HEK293 (cell line): ENCODE data around the gene TNIK.

Experiments used
- CTCF ChIA-PET: fragments of 350-600 bp; formaldehyde crosslinking; extraction: SDS; loops from one replicate; lab custom pipeline; 2021; ENCODE audit warnings: antibody characterized with exemption; lab: Yijun Ruan, JAX
- POLR2A ChIA-PET: fragments of 300-600 bp; formaldehyde crosslinking; extraction: SDS; loops from one replicate; lab custom pipeline; 2020; ENCODE audit warnings: antibody characterized with exemption, inconsistent platforms; lab: Yijun Ruan, JAX
- H3K27ac ChIP-seq: fragments of 200-500 bp; sonication (Bioruptor generic); 2 replicates; pipeline ENCODE4 v1.5.1; 2014; ENCODE audit warnings: low read depth, low read length, control low read depth, inconsistent platforms; ENCODE audit errors: extremely low read depth
- H3K36me3 ChIP-seq, 2 experiments: fragments of 200-500 bp in 1 of 2; sonication (Bioruptor generic) in 1 of 2; 1 replicate in 1 of 2; 2 replicates in 1 of 2; pipeline ENCODE4 v1.5.1; 2014 to 2017; ENCODE audit warnings: inconsistent platforms in 2 of 2, low read length in 2 of 2; ENCODE audit not compliant: control insufficient read depth in 2 of 2, insufficient read depth in 1 of 2
- H3K4me1 ChIP-seq: fragments of 200-500 bp; sonication (Bioruptor generic); 2 replicates; pipeline ENCODE4 v1.5.1; 2014; ENCODE audit warnings: mild to moderate bottlenecking, low read length, inconsistent platforms; ENCODE audit not compliant: control insufficient read depth, insufficient read depth
- H3K4me3 ChIP-seq: 2 replicates; pipeline ENCODE4 v1.5.1; 2011; ENCODE audit warnings: low read depth, mild to moderate bottlenecking, control low read depth, low read length, moderate library complexity
- H3K9me3 ChIP-seq: fragments of 200-500 bp; sonication (Bioruptor generic); 2 replicates; pipeline ENCODE4 v1.5.1; 2014; ENCODE audit warnings: low read depth, low read length, inconsistent platforms; ENCODE audit not compliant: control insufficient read depth, insufficient read depth
- HOXD13 ChIP-seq: sonication (generic); formaldehyde crosslinking; IDR thresholded peaks from 2 replicates; pipeline ENCODE4 v1.8.0; 2022; ENCODE audit warnings: missing genetic modification reagents, borderline replicate concordance
- MYNN ChIP-seq: fragments of 450-650 bp; formaldehyde crosslinking; IDR thresholded peaks from 2 replicates; pipeline ENCODE4 v1.5.1; 2016; ENCODE audit warnings: missing biosample characterization, missing genetic modification characterization, borderline replicate concordance
- RBAK ChIP-seq: fragments of 450-650 bp; formaldehyde crosslinking; IDR thresholded peaks from 2 replicates; pipeline ENCODE4 v1.5.1; 2016; ENCODE audit warnings: missing biosample characterization, missing genetic modification characterization
- ZNF114 ChIP-seq: fragments of 450-650 bp; formaldehyde crosslinking; IDR thresholded peaks from 2 replicates; pipeline ENCODE4 v1.5.0; 2017; ENCODE audit warnings: missing biosample characterization, missing genetic modification characterization
- ZNF155 ChIP-seq: fragments of 450-650 bp; formaldehyde crosslinking; IDR thresholded peaks from 2 replicates; pipeline ENCODE4 v1.5.1; 2016; ENCODE audit warnings: missing biosample characterization, missing genetic modification characterization
- ZNF24 ChIP-seq: fragments of 450-650 bp; formaldehyde crosslinking; IDR thresholded peaks from 2 replicates; pipeline ENCODE4 v1.5.1; 2016; ENCODE audit warnings: missing biosample characterization, missing genetic modification characterization
- ZNF302 ChIP-seq: fragments of 450-650 bp; formaldehyde crosslinking; IDR thresholded peaks from 2 replicates; pipeline ENCODE4 v1.5.1; 2016; ENCODE audit warnings: missing biosample characterization, missing genetic modification characterization, low read depth
- ZNF311 ChIP-seq: fragments of 450-650 bp; formaldehyde crosslinking; IDR thresholded peaks from 2 replicates; pipeline ENCODE4 v1.5.1; 2017; ENCODE audit warnings: missing biosample characterization, missing genetic modification characterization, borderline replicate concordance
- ZNF324 ChIP-seq: fragments of 450-650 bp; formaldehyde crosslinking; IDR thresholded peaks from 2 replicates; pipeline ENCODE4 v1.5.1; 2016; ENCODE audit warnings: missing biosample characterization, missing genetic modification characterization
- ZNF529 ChIP-seq: fragments of 450-650 bp; formaldehyde crosslinking; IDR thresholded peaks from 2 replicates; pipeline ENCODE4 v1.5.1; 2017; ENCODE audit warnings: missing genetic modification characterization, missing biosample characterization; ENCODE audit not compliant: insufficient replicate concordance
- ZNF530 ChIP-seq: fragments of 450-650 bp; formaldehyde crosslinking; IDR thresholded peaks from 2 replicates; pipeline ENCODE4 v1.5.1; 2016; ENCODE audit warnings: low read depth, missing biosample characterization, missing genetic modification characterization
- ZNF571 ChIP-seq: fragments of 450-650 bp; formaldehyde crosslinking; IDR thresholded peaks from 2 replicates; pipeline ENCODE4 v1.5.0; 2017; ENCODE audit warnings: missing biosample characterization, missing genetic modification characterization
- ZNF600 ChIP-seq: fragments of 450-650 bp; formaldehyde crosslinking; IDR thresholded peaks from 2 replicates; pipeline ENCODE4 v1.5.1; 2016; ENCODE audit warnings: missing biosample characterization, missing genetic modification characterization
- ZNF623 ChIP-seq: fragments of 450-650 bp; formaldehyde crosslinking; IDR thresholded peaks from 2 replicates; pipeline ENCODE4 v1.5.1; 2016; ENCODE audit warnings: missing biosample characterization, missing genetic modification characterization
- ZNF747 ChIP-seq: fragments of 450-650 bp; formaldehyde crosslinking; IDR thresholded peaks from 2 replicates; pipeline ENCODE4 v1.5.1; 2016; ENCODE audit warnings: missing biosample characterization, missing genetic modification characterization
- ZNF791 ChIP-seq: fragments of 450-650 bp; formaldehyde crosslinking; IDR thresholded peaks from 2 replicates; pipeline ENCODE4 v1.5.1; 2016; ENCODE audit warnings: missing biosample characterization, missing genetic modification characterization
- ZSCAN30 ChIP-seq: fragments of 450-650 bp; IDR thresholded peaks from 2 replicates; pipeline ENCODE4 v1.5.1; 2018; ENCODE audit warnings: missing biosample characterization, mild to moderate bottlenecking, missing genetic modification characterization, moderate library complexity
- ZXDB ChIP-seq: fragments of 450-650 bp; formaldehyde crosslinking; IDR thresholded peaks from 2 replicates; pipeline ENCODE4 v1.5.1; 2016; ENCODE audit warnings: missing biosample characterization, missing genetic modification characterization
- TF ChIP-seq, protein P1 (sequence below): fragments of 450-650 bp; formaldehyde crosslinking; IDR thresholded peaks from 2 replicates; pipeline ENCODE4 v1.5.1; 2016; ENCODE audit warnings: missing biosample characterization, missing genetic modification characterization, low read depth
- TF ChIP-seq, protein P2 (sequence below): fragments of 450-650 bp; formaldehyde crosslinking; IDR thresholded peaks from 2 replicates; pipeline ENCODE4 v1.5.1; 2016; ENCODE audit warnings: missing biosample characterization, missing genetic modification characterization
- TF ChIP-seq, protein P3 (sequence below): fragments of 450-650 bp; formaldehyde crosslinking; IDR thresholded peaks from 2 replicates; pipeline ENCODE4 v1.5.1; 2016; ENCODE audit warnings: missing biosample characterization, missing genetic modification characterization
- TF ChIP-seq, protein P4 (sequence below): fragments of 450-650 bp; formaldehyde crosslinking; conservative IDR thresholded peaks from 2 replicates; pipeline ENCODE4 v1.5.1; 2016; ENCODE audit warnings: low read depth, missing biosample characterization, missing genetic modification characterization
- TF ChIP-seq, protein P5 (sequence below): fragments of 450-650 bp; formaldehyde crosslinking; IDR thresholded peaks from 2 replicates; pipeline ENCODE4 v1.5.1; 2016; ENCODE audit warnings: missing biosample characterization, missing genetic modification characterization
- TF ChIP-seq, protein P6 (sequence below): fragments of 450-650 bp; formaldehyde crosslinking; IDR thresholded peaks from 2 replicates; pipeline ENCODE4 v1.5.1; 2016; ENCODE audit warnings: missing biosample characterization, missing genetic modification characterization

Gene TNIK

DNA sequence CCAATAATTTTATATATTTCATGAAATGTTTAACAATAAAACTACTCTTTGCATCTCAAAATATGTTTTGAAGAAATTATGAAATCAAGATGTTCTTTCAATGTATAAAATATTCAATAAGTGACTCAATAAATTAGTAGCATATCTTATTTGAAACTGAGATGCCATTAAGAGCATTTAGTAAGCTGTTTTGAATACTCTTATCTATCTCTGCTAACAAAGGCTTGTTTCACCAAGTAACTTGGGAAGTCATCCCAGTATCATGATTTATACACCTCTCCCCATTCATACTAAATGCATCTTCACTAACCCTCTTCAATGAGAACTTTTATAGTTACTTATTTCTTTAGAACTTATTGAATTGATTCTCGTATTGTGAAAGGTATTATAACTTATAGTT lies 43.1 kb downstream of the TNIK start:
- ChIA-PET POLR2A (no interaction called here), CTCF (interaction anchor here (0.7 kb wide), 1 partner anchor 332 kb away, joined by 3 read pairs; no protein-coding TSS in a partner anchor)
- H3K36me3 ChIP-seq, result no peaks in the 10 kb centered on the region
- H3K4me1 ChIP-seq, result no peaks in the 10 kb centered on the region
- TF ChIP-seq ZNF24 (tag by site-specific recombination), result no peak
- TF ChIP-seq ZNF791 (tag by site-specific recombination), result no peak
- TF ChIP-seq, protein P1, sequence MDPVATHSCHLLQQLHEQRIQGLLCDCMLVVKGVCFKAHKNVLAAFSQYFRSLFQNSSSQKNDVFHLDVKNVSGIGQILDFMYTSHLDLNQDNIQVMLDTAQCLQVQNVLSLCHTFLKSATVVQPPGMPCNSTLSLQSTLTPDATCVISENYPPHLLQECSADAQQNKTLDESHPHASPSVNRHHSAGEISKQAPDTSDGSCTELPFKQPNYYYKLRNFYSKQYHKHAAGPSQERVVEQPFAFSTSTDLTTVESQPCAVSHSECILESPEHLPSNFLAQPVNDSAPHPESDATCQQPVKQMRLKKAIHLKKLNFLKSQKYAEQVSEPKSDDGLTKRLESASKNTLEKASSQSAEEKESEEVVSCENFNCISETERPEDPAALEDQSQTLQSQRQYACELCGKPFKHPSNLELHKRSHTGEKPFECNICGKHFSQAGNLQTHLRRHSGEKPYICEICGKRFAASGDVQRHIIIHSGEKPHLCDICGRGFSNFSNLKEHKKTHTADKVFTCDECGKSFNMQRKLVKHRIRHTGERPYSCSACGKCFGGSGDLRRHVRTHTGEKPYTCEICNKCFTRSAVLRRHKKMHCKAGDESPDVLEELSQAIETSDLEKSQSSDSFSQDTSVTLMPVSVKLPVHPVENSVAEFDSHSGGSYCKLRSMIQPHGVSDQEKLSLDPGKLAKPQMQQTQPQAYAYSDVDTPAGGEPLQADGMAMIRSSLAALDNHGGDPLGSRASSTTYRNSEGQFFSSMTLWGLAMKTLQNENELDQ (tag by site-specific recombination), result no peak
- TF ChIP-seq ZNF324, result no peak
- no peak for TF ChIP-seq ZNF600 (tag by site-specific recombination)
- TF ChIP-seq ZNF530, result no peak
- TF ChIP-seq ZXDB (tag by site-specific recombination), result no peak
- TF ChIP-seq ZNF311 (tag by site-specific recombination), result no peak
- TF ChIP-seq, protein P2, sequence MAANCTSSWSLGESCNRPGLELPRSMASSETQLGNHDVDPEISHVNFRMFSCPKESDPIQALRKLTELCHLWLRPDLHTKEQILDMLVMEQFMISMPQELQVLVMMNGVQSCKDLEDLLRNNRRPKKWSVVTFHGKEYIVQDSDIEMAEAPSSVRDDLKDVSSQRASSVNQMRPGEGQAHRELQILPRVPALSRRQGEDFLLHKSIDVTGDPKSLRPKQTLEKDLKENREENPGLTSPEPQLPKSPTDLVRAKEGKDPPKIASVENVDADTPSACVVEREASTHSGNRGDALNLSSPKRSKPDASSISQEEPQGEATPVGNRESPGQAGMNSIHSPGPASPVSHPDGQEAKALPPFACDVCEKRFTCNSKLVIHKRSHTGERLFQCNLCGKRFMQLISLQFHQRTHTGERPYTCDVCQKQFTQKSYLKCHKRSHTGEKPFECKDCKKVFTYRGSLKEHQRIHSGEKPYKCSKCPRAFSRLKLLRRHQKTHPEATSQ (tag by site-specific recombination), result no peak
- no peak for TF ChIP-seq ZNF114 (tag by site-specific recombination)
- TF ChIP-seq ZNF529, result no peak
- no peak for TF ChIP-seq MYNN (tag by site-specific recombination)
- TF ChIP-seq ZNF302, result no peak
- TF ChIP-seq, protein P3, sequence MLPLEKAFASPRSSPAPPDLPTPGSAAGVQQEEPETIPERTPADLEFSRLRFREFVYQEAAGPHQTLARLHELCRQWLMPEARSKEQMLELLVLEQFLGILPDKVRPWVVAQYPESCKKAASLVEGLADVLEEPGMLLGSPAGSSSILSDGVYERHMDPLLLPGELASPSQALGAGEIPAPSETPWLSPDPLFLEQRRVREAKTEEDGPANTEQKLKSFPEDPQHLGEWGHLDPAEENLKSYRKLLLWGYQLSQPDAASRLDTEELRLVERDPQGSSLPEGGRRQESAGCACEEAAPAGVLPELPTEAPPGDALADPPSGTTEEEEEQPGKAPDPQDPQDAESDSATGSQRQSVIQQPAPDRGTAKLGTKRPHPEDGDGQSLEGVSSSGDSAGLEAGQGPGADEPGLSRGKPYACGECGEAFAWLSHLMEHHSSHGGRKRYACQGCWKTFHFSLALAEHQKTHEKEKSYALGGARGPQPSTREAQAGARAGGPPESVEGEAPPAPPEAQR, result no peak
- no peak for TF ChIP-seq HOXD13 (CRISPR knock-in tag)
- no peak for TF ChIP-seq ZSCAN30
- no peak overlapping the region for H3K27ac ChIP-seq
- H3K9me3 ChIP-seq, result no peaks in the 10 kb centered on the region
- no peak overlapping the region for H3K4me3 ChIP-seq

DNA sequence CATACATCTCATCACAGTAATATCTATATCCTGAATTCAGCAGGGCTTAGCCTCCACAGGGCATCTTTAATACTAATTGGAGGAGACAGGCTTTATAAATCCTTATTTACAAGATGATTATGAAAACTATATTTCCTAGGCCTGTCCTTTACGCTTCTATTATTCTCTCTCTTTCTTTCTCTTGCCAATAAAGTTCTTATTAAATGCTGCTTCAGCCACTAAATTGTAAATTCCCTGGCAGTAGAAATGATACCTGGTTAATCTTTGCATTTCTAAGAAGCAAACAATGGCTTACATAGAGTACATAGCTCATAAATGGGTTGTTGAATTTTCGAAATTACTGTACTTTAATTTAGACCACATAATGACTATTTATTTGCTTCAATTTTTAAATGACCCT lies 43.5 kb downstream of the TNIK start:
- Histone ChIP-seq H3K9me3 (no peaks in the 10 kb centered on the region), H3K4me3 (no peak overlapping the region), H3K36me3 (no peaks in the 10 kb centered on the region), H3K27ac (no peak overlapping the region), H3K4me1 (no peaks in the 10 kb centered on the region)
- ChIA-PET POLR2A (no interaction called here), CTCF (interaction anchor here (0.6 to 0.7 kb wide), 2 partner anchors 331 to 355 kb away, joined by 3 read pairs; no protein-coding TSS in a partner anchor)
- no peak for TF ChIP-seq ZNF623 (tag by site-specific recombination)
- TF ChIP-seq RBAK, result no peak
- TF ChIP-seq ZNF747, result no peak
- TF ChIP-seq, protein P4, sequence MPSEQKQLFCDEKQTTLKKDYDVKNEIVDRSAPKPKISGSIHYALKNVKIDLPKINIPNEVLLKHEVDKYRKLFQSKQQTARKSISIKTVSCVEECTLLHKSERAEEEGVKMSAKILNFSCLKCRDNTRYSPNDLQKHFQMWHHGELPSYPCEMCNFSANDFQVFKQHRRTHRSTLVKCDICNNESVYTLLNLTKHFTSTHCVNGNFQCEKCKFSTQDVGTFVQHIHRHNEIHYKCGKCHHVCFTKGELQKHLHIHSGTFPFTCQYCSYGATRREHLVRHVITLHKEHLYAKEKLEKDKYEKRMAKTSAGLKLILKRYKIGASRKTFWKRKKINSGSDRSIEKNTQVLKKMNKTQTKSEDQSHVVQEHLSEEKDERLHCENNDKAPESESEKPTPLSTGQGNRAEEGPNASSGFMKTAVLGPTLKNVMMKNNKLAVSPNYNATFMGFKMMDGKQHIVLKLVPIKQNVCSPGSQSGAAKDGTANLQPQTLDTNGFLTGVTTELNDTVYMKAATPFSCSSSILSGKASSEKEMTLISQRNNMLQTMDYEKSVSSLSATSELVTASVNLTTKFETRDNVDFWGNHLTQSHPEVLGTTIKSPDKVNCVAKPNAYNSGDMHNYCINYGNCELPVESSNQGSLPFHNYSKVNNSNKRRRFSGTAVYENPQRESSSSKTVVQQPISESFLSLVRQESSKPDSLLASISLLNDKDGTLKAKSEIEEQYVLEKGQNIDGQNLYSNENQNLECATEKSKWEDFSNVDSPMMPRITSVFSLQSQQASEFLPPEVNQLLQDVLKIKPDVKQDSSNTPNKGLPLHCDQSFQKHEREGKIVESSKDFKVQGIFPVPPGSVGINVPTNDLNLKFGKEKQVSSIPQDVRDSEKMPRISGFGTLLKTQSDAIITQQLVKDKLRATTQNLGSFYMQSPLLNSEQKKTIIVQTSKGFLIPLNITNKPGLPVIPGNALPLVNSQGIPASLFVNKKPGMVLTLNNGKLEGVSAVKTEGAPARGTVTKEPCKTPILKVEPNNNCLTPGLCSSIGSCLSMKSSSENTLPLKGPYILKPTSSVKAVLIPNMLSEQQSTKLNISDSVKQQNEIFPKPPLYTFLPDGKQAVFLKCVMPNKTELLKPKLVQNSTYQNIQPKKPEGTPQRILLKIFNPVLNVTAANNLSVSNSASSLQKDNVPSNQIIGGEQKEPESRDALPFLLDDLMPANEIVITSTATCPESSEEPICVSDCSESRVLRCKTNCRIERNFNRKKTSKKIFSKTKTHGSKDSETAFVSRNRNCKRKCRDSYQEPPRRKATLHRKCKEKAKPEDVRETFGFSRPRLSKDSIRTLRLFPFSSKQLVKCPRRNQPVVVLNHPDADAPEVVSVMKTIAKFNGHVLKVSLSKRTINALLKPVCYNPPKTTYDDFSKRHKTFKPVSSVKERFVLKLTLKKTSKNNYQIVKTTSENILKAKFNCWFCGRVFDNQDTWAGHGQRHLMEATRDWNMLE (tag by site-specific recombination), result no peak
- no peak for TF ChIP-seq ZNF155
- no peak for TF ChIP-seq ZNF600 (tag by site-specific recombination)
- TF ChIP-seq, protein P5, sequence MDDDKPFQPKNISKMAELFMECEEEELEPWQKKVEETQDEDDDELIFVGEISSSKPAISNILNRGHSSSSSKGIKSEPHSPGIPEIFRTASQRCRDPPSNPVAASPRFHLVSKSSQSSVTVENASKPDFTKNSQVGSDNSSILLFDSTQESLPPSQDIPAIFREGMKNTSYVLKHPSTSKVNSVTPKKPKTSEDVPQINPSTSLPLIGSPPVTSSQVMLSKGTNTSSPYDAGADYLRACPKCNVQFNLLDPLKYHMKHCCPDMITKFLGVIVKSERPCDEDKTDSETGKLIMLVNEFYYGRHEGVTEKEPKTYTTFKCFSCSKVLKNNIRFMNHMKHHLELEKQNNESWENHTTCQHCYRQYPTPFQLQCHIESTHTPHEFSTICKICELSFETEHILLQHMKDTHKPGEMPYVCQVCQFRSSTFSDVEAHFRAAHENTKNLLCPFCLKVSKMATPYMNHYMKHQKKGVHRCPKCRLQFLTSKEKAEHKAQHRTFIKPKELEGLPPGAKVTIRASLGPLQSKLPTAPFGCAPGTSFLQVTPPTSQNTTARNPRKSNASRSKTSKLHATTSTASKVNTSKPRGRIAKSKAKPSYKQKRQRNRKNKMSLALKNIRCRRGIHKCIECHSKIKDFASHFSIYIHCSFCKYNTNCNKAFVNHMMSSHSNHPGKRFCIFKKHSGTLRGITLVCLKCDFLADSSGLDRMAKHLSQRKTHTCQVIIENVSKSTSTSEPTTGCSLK (tag by site-specific recombination), result no peak
- TF ChIP-seq ZNF571 (tag by site-specific recombination), result no peak
- TF ChIP-seq, protein P6, sequence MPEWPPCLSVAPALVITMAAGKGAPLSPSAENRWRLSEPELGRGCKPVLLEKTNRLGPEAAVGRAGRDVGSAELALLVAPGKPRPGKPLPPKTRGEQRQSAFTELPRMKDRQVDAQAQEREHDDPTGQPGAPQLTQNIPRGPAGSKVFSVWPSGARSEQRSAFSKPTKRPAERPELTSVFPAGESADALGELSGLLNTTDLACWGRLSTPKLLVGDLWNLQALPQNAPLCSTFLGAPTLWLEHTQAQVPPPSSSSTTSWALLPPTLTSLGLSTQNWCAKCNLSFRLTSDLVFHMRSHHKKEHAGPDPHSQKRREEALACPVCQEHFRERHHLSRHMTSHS (tag by site-specific recombination), result no peak
